Adrenal gland (tissue), 12 donors: ENCODE results near the gene UFD1. TPM values are rescaled to one million over a fixed set of nuclear protein-coding genes. Genes with fewer than 3 reads are reported as not detected.

Experiments
- DNase-seq, 7 donors: peaks; one replicate each; pipeline ENCODE4 v3.0.0-alpha.2; 2019 to 2020
- H3K27ac ChIP-seq, 5 donors: fragments of 200-600 bp; sonication (generic) in 4 of 5; 1 replicate in 3 of 5; 2 replicates in 2 of 5; pipeline versions ENCODE4 v1.5.1 to v1.8.0; 2016 to 2020; ENCODE audit warnings: mild to moderate bottlenecking in 1 of 5
- H3K27me3 ChIP-seq: fragments of 200-600 bp; 2 replicates; pipeline ENCODE4 v1.8.0; 2021
- H3K36me3 ChIP-seq, 2 donors: fragments of 200-600 bp; replicated peaks in 1 of 2; 1 replicate in 1 of 2; 2 replicates in 1 of 2; pipeline versions ENCODE4 v1.5.1 to v1.8.0; 2018 to 2022
- H3K4me1 ChIP-seq, 2 donors: fragments of 200-600 bp; replicated peaks in 1 of 2; 1 replicate in 1 of 2; 2 replicates in 1 of 2; pipeline versions ENCODE4 v1.5.1 to v1.8.0; 2018 to 2021
- H3K4me3 ChIP-seq, 4 donors: fragments of 200-600 bp; sonication (generic) in 3 of 4; one replicate each; pipeline ENCODE4 v1.5.1; 2016 to 2018
- H3K9me3 ChIP-seq, 3 donors: fragments of 200-600 bp; sonication (generic) in 1 of 3; replicated peaks in 1 of 3; 1 replicate in 2 of 3; 2 replicates in 1 of 3; pipeline versions ENCODE4 v1.5.1 to v1.8.0; 2016 to 2021
- CTCF ChIP-seq, 6 experiments: fragments of 450-650 bp in 4 of 6; fragments of 200-600 bp in 2 of 6; sonication (generic) in 1 of 6; IDR thresholded peaks; 1 replicate in 5 of 6; 2 replicates in 1 of 6; pipeline versions ENCODE4 v1.5.1 to v1.8.0; 2016 to 2021; ENCODE audit warnings: antibody characterized with exemption in 6 of 6, mild to moderate bottlenecking in 2 of 6, moderate library complexity in 1 of 6
- POLR2A ChIP-seq, 2 donors: fragments of 450-650 bp; IDR thresholded peaks; one replicate each; pipeline ENCODE4 v1.6.1; 2017; ENCODE audit warnings: antibody characterized with exemption in 2 of 2, mild to moderate bottlenecking in 2 of 2, moderate library complexity in 1 of 2
- WGBS, 4 donors: extraction: QIAGEN DNeasy Blood & Tissue Kit in 2 of 4; methylation state at CpG; one replicate each; pipeline versions ENCODE4 v1.1.5 to v1.1.7; 2013 to 2017; 5-methylcytosine and 5-hydroxymethylcytosine counted together
- intact Hi-C, 2 donors: fragments of 100-400 bp; cut with DNase I; formaldehyde crosslinking; loops; one replicate each; pipeline versions ENCODE4 v1.14.1 to v1.15.0; 2022 to 2023
- polyA plus RNA-seq, 3 donors: library from polyadenylated mRNA; stranded (reverse); fragments of 200-250 nt in 2 of 3; fragments of 350-450 nt in 1 of 3; fragmentation: Illumina TruSeq in 1 of 3; extraction: RNeasy Lipid Tissue Mini Kit (QIAGEN cat#74804) in 1 of 3; gene quantifications; one replicate each; pipeline ENCODE4 v1.2.3, GENCODE V29; 2013 to 2014
- total RNA-seq, 9 donors: library from RNA; depleted of rRNA in 4 of 9; stranded (reverse); fragments of >200 nt in 4 of 9; fragments of 120-200 nt in 1 of 9; fragmentation: NEBNext Ultra II Directional in 1 of 9; extraction: Animal tissue kit (Norgen Biotek cat#: 25700) in 1 of 9; gene quantifications; one replicate each; pipeline versions ENCODE4 v1.1.0 to v1.2.4, GENCODE V29; 2013 to 2023
- donor health status: healthy with polysubstance abuse.
- donor health status: Bipolar disorder and iron deficiency.
- donor health status: DM: yes; HTN: yes; CAD: no.
- donor health status: DM: no; HTN: no; CAD: no.
- donor health status: DM: no; HTN: no; CAD: no.
- donor health status: DM: yes; HTN: yes; CAD: no.

Gene UFD1
- total and polyA plus RNA-seq, 12 donors = 20.1 to 128 (median 45.6) TPM

GRCh38 chr22:19479355-19480172 lies 571 bp upstream of the UFD1 start, which contains the start of gene CDC45:
TSS of gene CDC45 (plus strand) at chr22:19479920. CDS start at chr22:19479969, 49 bp downstream.
- Histone ChIP-seq H3K4me3 (peak within 1 kb of the TSS; percentile 10 to 91 (median 75)), H3K27me3 (no peaks in the 10 kb centered on the region), H3K27ac (peak within 1 kb of the TSS; percentile 94 to 100 (median 98)), H3K4me1 (peaks cover 15 to 21% of the 10 kb centered on the region in 2 donors), H3K9me3 (no peaks in the 10 kb centered on the region), H3K36me3 (peaks cover 0 to 9% of the 10 kb centered on the region in 2 donors)
- intact Hi-C loops = loop anchor here (10.0 kb wide), 2 partner anchors 145 to 185 kb away; partner anchors contain the start of gene CLTCL1 (in 1 of the 2)
- 0 to 1% (median 0%) methylated on average over 19 to 50 of the region's 50 CpGs for WGBS, 4 donors
- DNase-seq = peak; percentile 95 to 99 (median 97)
- no peak for TF ChIP-seq POLR2A (IDR thresholded peaks at IDR 0.05)
- TF ChIP-seq CTCF (IDR thresholded peaks at IDR 0.05) = no peak

GRCh38 chr22:19478045-19478900 lies 720 bp downstream of the UFD1 start:
- peak overlapping the region; percentile 94 to 100 (median 98) for H3K27ac ChIP-seq
- intact Hi-C loops = loop anchor here in 1 of 2 donors (10.0 kb wide), 1 partner anchor 183 kb away; the partner anchor contains the start of gene CLTCL1
- peak in 1 of 7 donors; percentile 0 for DNase-seq
- WGBS, 4 donors = 1 to 3% (median 1%) methylated on average over 17 to 31 of the region's 31 CpGs
- H3K36me3 ChIP-seq = peaks cover 0 to 19% of the 10 kb centered on the region in 2 donors
- H3K4me1 ChIP-seq = peaks cover 15 to 21% of the 10 kb centered on the region in 2 donors
- peak overlapping the region; percentile 10 to 91 (median 75) for H3K4me3 ChIP-seq
- no peak for TF ChIP-seq POLR2A (IDR thresholded peaks at IDR 0.05)
- no peak for TF ChIP-seq CTCF (IDR thresholded peaks at IDR 0.05)
- no peaks in the 10 kb centered on the region for H3K9me3 ChIP-seq
- H3K27me3 ChIP-seq = no peaks in the 10 kb centered on the region

GRCh38 chr22:19477321-19478044 lies 1.5 kb downstream of the UFD1 start:
- 19 to 21% (median 20%) methylated on average over 5 of the region's 5 CpGs for WGBS, 4 donors
- Histone ChIP-seq H3K27me3 (no peaks in the 10 kb centered on the region), H3K27ac (peak overlapping the region in 2 of 5 donors; percentile 94 to 99), H3K4me1 (peaks cover 15 to 21% of the 10 kb centered on the region in 2 donors), H3K36me3 (peaks cover 0 to 26% of the 10 kb centered on the region in 2 donors), H3K9me3 (no peaks in the 10 kb centered on the region), H3K4me3 (peak overlapping the region in 2 of 4 donors; percentile 88 to 91)
- peak in 1 of 7 donors; percentile 35 for DNase-seq
- peak in 1 of 6 experiments; percentile 21 for TF ChIP-seq CTCF (IDR thresholded peaks at IDR 0.05)
- no peak for TF ChIP-seq POLR2A (IDR thresholded peaks at IDR 0.05)
- intact Hi-C loops = loop anchor here in 1 of 2 donors (10.0 kb wide), 1 partner anchor 183 kb away; the partner anchor contains the start of gene CLTCL1
